Neuronal stem cell (in vitro differentiated cells): ENCODE data around the gene LYRM4.

ENCODE experiments used
- DNase-seq: peaks from one replicate; pipeline ENCODE4 v3.0.0-alpha.2; 2013; ENCODE audit warnings: low spot score
- H2AFZ ChIP-seq: one replicate; pipeline ENCODE4 v1.6.1; 2013; ENCODE audit warnings: mild to moderate bottlenecking, low read length, inconsistent platforms
- H2AK5ac ChIP-seq: 2 replicates; pipeline ENCODE4 v1.6.1; 2013; ENCODE audit warnings: low read depth, mild to moderate bottlenecking, inconsistent platforms, low read length, moderate library complexity, mixed read lengths
- H2BK120ac ChIP-seq: 2 replicates; pipeline ENCODE4 v1.6.1; 2013; ENCODE audit warnings: low read depth, mild to moderate bottlenecking, inconsistent platforms, low read length, moderate library complexity, mixed read lengths
- H2BK12ac ChIP-seq: one replicate; pipeline ENCODE4 v1.6.1; 2013; ENCODE audit warnings: low read length, inconsistent platforms
- H2BK15ac ChIP-seq: 2 replicates; pipeline ENCODE4 v1.6.1; 2013; ENCODE audit warnings: mild to moderate bottlenecking, low read length, inconsistent platforms, mixed read lengths
- H2BK5ac ChIP-seq: one replicate; pipeline ENCODE4 v1.6.1; 2013; ENCODE audit warnings: inconsistent platforms, mild to moderate bottlenecking, low read length, moderate library complexity
- H3K14ac ChIP-seq: one replicate; pipeline ENCODE4 v1.6.1; 2013; ENCODE audit warnings: low read length, inconsistent platforms
- H3K18ac ChIP-seq: 2 replicates; pipeline ENCODE4 v1.6.1; 2013; ENCODE audit warnings: low read length, inconsistent platforms
- H3K23ac ChIP-seq: 2 replicates; pipeline ENCODE4 v1.6.1; 2013; ENCODE audit warnings: low read depth, mild to moderate bottlenecking, mixed read lengths, low read length, inconsistent platforms; ENCODE audit not compliant: poor library complexity
- H3K27ac ChIP-seq: replicated peaks from 3 replicates; pipeline ENCODE4 v1.5.1; 2013; ENCODE audit warnings: low read length, inconsistent platforms
- H3K27me3 ChIP-seq, 3 experiments: 2 replicates each; pipeline ENCODE4 v1.6.1; 2013; ENCODE audit warnings: low read length in 3 of 3, mild to moderate bottlenecking in 2 of 3, inconsistent platforms in 1 of 3, low read depth in 1 of 3, mixed read lengths in 1 of 3, moderate library complexity in 1 of 3; ENCODE audit not compliant: control insufficient read depth in 3 of 3, insufficient read depth in 3 of 3
- H3K36me3 ChIP-seq, 2 donors: replicated peaks in 1 of 2; 2 replicates each; pipeline ENCODE4 v1.6.1; 2013; ENCODE audit warnings: low read length in 2 of 2; ENCODE audit not compliant: control insufficient read depth in 2 of 2, insufficient read depth in 2 of 2
- H3K4ac ChIP-seq: 2 replicates; pipeline ENCODE4 v1.6.1; 2013; ENCODE audit warnings: inconsistent platforms, mild to moderate bottlenecking, low read length, moderate library complexity
- H3K4me1 ChIP-seq, 2 donors: 1 replicate in 1 of 2; 2 replicates in 1 of 2; pipeline ENCODE4 v1.6.1; 2013; ENCODE audit warnings: low read length in 2 of 2, low read depth in 1 of 2; ENCODE audit not compliant: control insufficient read depth in 2 of 2, insufficient read depth in 1 of 2
- H3K4me2 ChIP-seq: one replicate; pipeline ENCODE4 v1.6.1; 2013; ENCODE audit warnings: mild to moderate bottlenecking, low read length, inconsistent platforms; ENCODE audit not compliant: insufficient read depth, poor library complexity, severe bottlenecking
- H3K4me3 ChIP-seq, 2 donors: 2 replicates each; pipeline ENCODE4 v1.5.1; 2013; ENCODE audit warnings: low read length in 2 of 2, mild to moderate bottlenecking in 2 of 2, inconsistent platforms in 1 of 2, moderate library complexity in 1 of 2
- H3K79me1 ChIP-seq: one replicate; pipeline ENCODE4 v1.6.1; 2013; ENCODE audit warnings: low read depth, mild to moderate bottlenecking, inconsistent platforms, low read length, moderate library complexity
- H3K9ac ChIP-seq: one replicate; pipeline ENCODE4 v1.6.1; 2013; ENCODE audit warnings: mild to moderate bottlenecking, low read depth, low read length, inconsistent platforms; ENCODE audit not compliant: poor library complexity
- H3K9me3 ChIP-seq, 2 donors: replicated peaks in 1 of 2; 2 replicates each; pipeline versions ENCODE3 to v1.6.1; 2013; ENCODE audit warnings: low read length in 2 of 2, mild to moderate bottlenecking in 2 of 2, inconsistent platforms in 1 of 2, low read depth in 1 of 2, mixed read lengths in 1 of 2, moderate library complexity in 1 of 2; ENCODE audit not compliant: control insufficient read depth in 2 of 2, insufficient read depth in 1 of 2
- H4K8ac ChIP-seq: one replicate; pipeline ENCODE4 v1.6.1; 2013; ENCODE audit warnings: low read depth, mild to moderate bottlenecking, inconsistent platforms, low read length, moderate library complexity
- H4K91ac ChIP-seq: one replicate; pipeline ENCODE4 v1.6.1; 2013; ENCODE audit warnings: low read length, low read depth, mild to moderate bottlenecking, inconsistent platforms; ENCODE audit not compliant: poor library complexity
- WGBS, 2 donors: extraction: QIAGEN DNeasy Blood & Tissue Kit; methylation state at CpG; one replicate each; pipeline ENCODE4 v1.1.7; 2013; ENCODE audit warnings: missing lambda C conversion rate in 2 of 2, mixed read lengths in 1 of 2; ENCODE audit not compliant: insufficient read length in 2 of 2, insufficient replicate concordance in 1 of 2; ENCODE audit errors: extremely low coverage in 2 of 2; 5-methylcytosine and 5-hydroxymethylcytosine counted together

The LYRM4 gene

DNA sequence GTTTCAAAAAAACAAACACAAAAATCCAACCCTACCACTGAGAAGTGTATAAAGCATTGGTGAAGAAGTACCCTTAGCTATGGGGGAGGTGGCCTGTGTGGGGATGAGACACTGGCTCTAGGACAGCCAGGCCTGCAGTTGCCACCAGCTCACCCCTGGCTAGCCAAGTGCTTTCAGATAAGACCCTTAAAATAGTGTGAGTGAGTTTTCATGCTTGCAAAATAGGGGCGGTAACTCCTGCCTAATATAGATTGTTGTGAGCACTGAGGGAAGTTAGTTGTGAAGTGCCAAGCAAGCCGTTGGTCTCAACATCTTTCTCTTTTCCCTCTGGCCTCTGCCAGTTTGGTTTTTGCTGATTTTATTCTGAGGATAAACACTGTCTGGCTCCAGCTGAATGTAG lies 164.3 kb downstream of the LYRM4 start:
- Histone ChIP-seq H3K27ac (no peak overlapping the region), H3K4ac (no peak overlapping the region), H3K27me3 (no peaks in the 10 kb centered on the region), H3K4me2 (no peak overlapping the region), H4K91ac (no peak overlapping the region), H3K4me3 (no peak overlapping the region), H2BK15ac (no peak overlapping the region), H3K23ac (no peak overlapping the region), H2AK5ac (no peak overlapping the region), H2BK5ac (no peak overlapping the region), H3K4me1 (no peaks in the 10 kb centered on the region), H3K14ac (no peak overlapping the region), H2AFZ (no peak overlapping the region), H3K79me1 (no peaks in the 10 kb centered on the region), H3K9ac (no peak overlapping the region), H3K36me3 (no peaks in the 10 kb centered on the region), H3K9me3 (no peaks in the 10 kb centered on the region), H2BK120ac (no peak overlapping the region), H4K8ac (no peak overlapping the region), H2BK12ac (no peak overlapping the region), H3K18ac (no peak overlapping the region)
- no peak for DNase-seq
- WGBS, 2 donors: no CpG with 5 or more reads among the region's 2 CpGs

- no peak overlapping the region for H2BK15ac ChIP-seq
- no peaks in the 10 kb centered on the region for H3K27me3 ChIP-seq
- H3K4me3 ChIP-seq: no peak overlapping the region
- no peak overlapping the region for H4K8ac ChIP-seq
- no peaks in the 10 kb centered on the region for H3K4me1 ChIP-seq
- no peak overlapping the region for H4K91ac ChIP-seq
- no CpG with 5 or more reads among the region's 3 CpGs for WGBS, 2 donors
- no peak overlapping the region for H3K23ac ChIP-seq
- no peaks in the 10 kb centered on the region for H3K9me3 ChIP-seq
- no peak overlapping the region for H2BK120ac ChIP-seq
- no peaks in the 10 kb centered on the region for H3K79me1 ChIP-seq
- H2BK5ac ChIP-seq: no peak overlapping the region
- no peaks in the 10 kb centered on the region for H3K36me3 ChIP-seq
- H3K18ac ChIP-seq: no peak overlapping the region
- no peak overlapping the region for H2AFZ ChIP-seq
- no peak overlapping the region for H2AK5ac ChIP-seq
- no peak overlapping the region for H2BK12ac ChIP-seq
- H3K4ac ChIP-seq: no peak overlapping the region
- DNase-seq: no peak
- H3K14ac ChIP-seq: no peak overlapping the region
- H3K27ac ChIP-seq: no peak overlapping the region
- no peak overlapping the region for H3K4me2 ChIP-seq
- H3K9ac ChIP-seq: no peak overlapping the region
Measured at GRCh38 chr6:5095236-5095635, 165.5 kb downstream of the LYRM4 start.

- H2BK5ac ChIP-seq: no peak overlapping the region
- H2AFZ ChIP-seq: no peak overlapping the region
- no peak for DNase-seq
- H3K27me3 ChIP-seq: no peaks in the 10 kb centered on the region
- no peak overlapping the region for H3K4ac ChIP-seq
- H3K4me3 ChIP-seq: no peak overlapping the region
- no peaks in the 10 kb centered on the region for H3K36me3 ChIP-seq
- H3K14ac ChIP-seq: no peak overlapping the region
- no peaks in the 10 kb centered on the region for H3K9me3 ChIP-seq
- H3K27ac ChIP-seq: no peak overlapping the region
- no peak overlapping the region for H3K9ac ChIP-seq
- no peak overlapping the region for H3K18ac ChIP-seq
- no peak overlapping the region for H4K8ac ChIP-seq
- H3K4me2 ChIP-seq: no peak overlapping the region
- H2BK12ac ChIP-seq: no peak overlapping the region
- H3K23ac ChIP-seq: no peak overlapping the region
- no peaks in the 10 kb centered on the region for H3K79me1 ChIP-seq
- H2AK5ac ChIP-seq: no peak overlapping the region
- no peak overlapping the region for H4K91ac ChIP-seq
- H3K4me1 ChIP-seq: no peaks in the 10 kb centered on the region
- WGBS, 2 donors: no CpG with 5 or more reads among the region's 3 CpGs
- H2BK120ac ChIP-seq: no peak overlapping the region
- H2BK15ac ChIP-seq: no peak overlapping the region
Measured at GRCh38 chr6:5094327-5094726, 166.4 kb downstream of the LYRM4 start.

GRCh38 chr6:5093231-5094015 lies 167.3 kb downstream of the LYRM4 start:
- Histone ChIP-seq H3K36me3 (no peaks in the 10 kb centered on the region), H3K4me2 (no peak overlapping the region), H3K4me3 (no peak overlapping the region), H3K27me3 (no peaks in the 10 kb centered on the region), H3K79me1 (no peaks in the 10 kb centered on the region), H3K27ac (no peak overlapping the region), H2AFZ (no peak overlapping the region), H4K8ac (no peak overlapping the region), H3K23ac (no peak overlapping the region), H2BK5ac (no peak overlapping the region), H3K4me1 (no peaks in the 10 kb centered on the region), H2BK120ac (no peak overlapping the region), H2AK5ac (no peak overlapping the region), H2BK12ac (no peak overlapping the region), H2BK15ac (no peak overlapping the region), H3K9me3 (no peaks in the 10 kb centered on the region), H3K4ac (no peak overlapping the region), H4K91ac (no peak overlapping the region), H3K18ac (peak overlapping the region; percentile 39), H3K14ac (no peak overlapping the region), H3K9ac (no peak overlapping the region)
- no CpG with 5 or more reads among the region's 7 CpGs for WGBS, 2 donors
- no peak for DNase-seq
